Measurements from ENCODE around the gene KANSL1L. TPM values are rescaled to one million over a fixed set of nuclear protein-coding genes. Genes with fewer than 3 reads are reported as not detected.

KANSL1L gene
- total and polyA plus RNA-seq, 9 of the 15 experiments (the other 6 are each of a cell fraction or from before 2014, with no cell fraction given), result 1.3 to 6.7 (median 2.4) TPM

GRCh38 chr2:210171309-210172218 lies at the start of gene KANSL1L (continued):
- no peak for TF ChIP-seq ILF3 (IDR thresholded peaks at IDR 0.05; ENCODE audit: borderline replicate concordance)
- TF ChIP-seq NCOA4 (IDR thresholded peaks at IDR 0.05; ENCODE audit: partially characterized antibody), result no peak
- no peak for TF ChIP-seq RBM39 (optimal IDR thresholded peaks at IDR 0.05; ENCODE audit: low read depth, low read length)
- peak in 1 of 3 experiments; percentile 12 for TF ChIP-seq YY1 (IDR thresholded peaks at IDR 0.05; ENCODE audit: borderline replicate concordance in 1 of 3, control insufficient read depth in 1 of 3, extremely low read depth in 1 of 3, insufficient read depth in 3 of 3, insufficient read length in 1 of 3, insufficient replicate concordance in 2 of 3, low read depth in 1 of 3, low read length in 2 of 3)
- TF ChIP-seq TEAD2 (tag; IDR thresholded peaks at IDR 0.05), result no peak
- TF ChIP-seq POLR2A (conservative IDR thresholded peaks at IDR 0.05), result 0 out of 2 replicates have a peak, but pooled peaks have one; percentile 43
- peak; percentile 96 for TF ChIP-seq ZBTB1 (CRISPR knock-in tag; IDR thresholded peaks at IDR 0.05; ENCODE audit: borderline replicate concordance, low read depth)
- TF ChIP-seq RERE (CRISPR knock-in tag; IDR thresholded peaks at IDR 0.05; ENCODE audit: borderline replicate concordance), result no peak
- TF ChIP-seq PHF8 (IDR thresholded peaks at IDR 0.05; ENCODE audit: borderline replicate concordance, low read length), result 0 out of 2 replicates have a peak, but pooled peaks have one; percentile 16
- peak; percentile 19 for TF ChIP-seq RBM25 (IDR thresholded peaks at IDR 0.05; ENCODE audit: low read depth, low read length, severe bottlenecking)
- peak; percentile 40; the same call in 1 of the 2 replicates for TF ChIP-seq ZFX (CRISPR knock-in tag; IDR thresholded peaks at IDR 0.05)
- no peak for TF ChIP-seq UBTF (IDR thresholded peaks at IDR 0.05; ENCODE audit: borderline replicate concordance in 1 of 2, low read depth in 2 of 2, low read length in 2 of 2)
- no peak for TF ChIP-seq TCF15 (CRISPR knock-in tag; IDR thresholded peaks at IDR 0.05)
- peak; percentile 25; the same call in 1 of the 2 replicates for TF ChIP-seq CREB3L1 (IDR thresholded peaks at IDR 0.05; ENCODE audit: borderline replicate concordance, low read depth)
- no peak for TF ChIP-seq BRD9 (IDR thresholded peaks at IDR 0.05; ENCODE audit: low read depth, partially characterized antibody)

All from K562 (cell line).